NCI-H226 (cell line): ENCODE results near the gene SHISAL1.

Experiments used
- DNase-seq: peaks from one replicate; pipeline ENCODE4 v3.0.0-alpha.2; 2015

SHISAL1 gene

GRCh38 chr22:44341431-44342346 is 28.9 kb upstream of the SHISAL1 start:
- no peak for DNase-seq

DNA sequence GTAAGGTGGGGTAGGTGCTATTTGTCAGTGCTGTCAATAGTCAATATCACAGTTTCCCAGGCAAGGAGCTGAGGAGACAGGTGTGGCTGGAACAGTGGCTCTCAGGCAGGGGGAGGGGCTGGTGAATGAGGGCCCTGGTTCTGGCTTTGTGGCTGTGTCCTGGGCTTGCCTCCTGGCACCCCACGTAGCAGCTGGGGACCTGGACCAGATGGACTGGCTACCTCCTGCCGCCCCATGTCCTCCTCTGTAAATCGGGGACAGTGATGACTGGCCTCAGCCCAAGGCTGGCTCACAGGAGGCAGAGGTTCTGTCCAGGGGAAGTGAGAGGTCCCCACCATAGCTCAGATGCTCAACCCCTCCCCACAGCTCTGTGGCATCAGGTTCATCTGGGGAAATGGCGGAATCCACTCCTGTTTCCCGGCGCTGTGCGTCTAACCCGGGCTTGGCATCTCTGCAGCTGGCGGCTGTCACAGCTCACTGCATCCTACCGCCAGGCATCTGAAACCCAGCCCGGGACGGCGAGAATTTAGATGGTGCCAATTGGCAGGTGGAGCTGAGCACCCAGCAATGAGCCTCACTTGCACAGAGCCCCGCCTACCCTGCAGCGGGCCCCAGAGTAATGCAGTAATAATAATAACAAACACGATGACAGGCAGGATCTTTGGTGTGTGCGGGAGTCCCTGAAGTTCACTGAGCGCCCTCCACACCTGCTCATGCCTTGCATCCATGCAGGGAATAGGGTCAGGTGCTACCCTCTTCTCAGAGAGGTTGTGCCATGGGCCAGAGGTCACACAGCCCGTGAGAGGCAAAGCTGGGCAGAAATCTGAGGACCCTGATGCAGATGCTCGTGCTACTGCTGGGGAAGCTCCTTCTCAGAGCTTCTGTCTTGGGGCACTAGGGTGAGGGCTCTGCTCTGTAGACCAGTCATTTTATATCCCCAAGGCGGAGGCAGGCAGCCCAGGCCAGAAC is 27.8 kb upstream of the SHISAL1 start:
- no peak for DNase-seq

GRCh38 chr22:44338906-44339305 is 26.2 kb upstream of the SHISAL1 start:
- DNase-seq, result no peak

- DNase-seq, result no peak
These were observed 25.5 kb upstream of the SHISAL1 start for GRCh38 chr22:44338177-44338810.

- DNase-seq, result peak; percentile 72
These were observed 24.9 kb upstream of the SHISAL1 start for GRCh38 chr22:44337678-44338004.

DNA sequence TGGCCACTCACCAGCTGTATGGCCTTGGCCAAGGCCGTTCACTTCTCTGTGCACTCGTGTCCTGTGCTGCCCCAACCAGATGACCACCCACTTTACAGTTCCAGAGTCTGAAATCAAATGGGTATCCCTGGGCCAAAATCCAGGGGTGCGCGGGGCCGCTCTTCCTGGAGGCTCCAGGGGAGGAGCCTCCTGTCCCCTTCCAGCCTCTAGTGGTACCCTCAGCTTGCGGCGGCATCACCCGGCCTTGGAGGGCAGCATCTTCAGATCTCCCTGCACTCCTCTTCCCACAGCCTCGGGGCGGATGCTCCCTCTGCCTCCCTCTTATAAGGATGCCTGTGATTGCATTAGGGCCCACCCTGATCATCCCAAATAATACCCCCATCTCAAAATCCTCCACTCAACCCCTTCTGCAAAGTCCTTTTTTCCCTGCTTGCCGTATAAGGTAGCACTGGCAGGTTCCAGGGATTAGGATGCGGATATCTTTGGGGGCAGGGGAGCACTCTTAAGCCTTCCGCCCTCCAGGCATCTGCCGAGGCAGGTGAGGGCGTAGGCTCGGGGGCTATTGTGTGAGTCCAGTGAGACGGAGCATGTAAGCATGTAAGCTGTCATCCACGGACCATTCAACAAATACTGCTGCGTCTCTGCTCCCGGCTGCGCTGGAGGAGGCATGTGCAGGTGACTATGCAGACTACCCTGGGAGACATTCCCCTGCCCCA is 24.4 kb upstream of the SHISAL1 start:
- no peak for DNase-seq

DNA sequence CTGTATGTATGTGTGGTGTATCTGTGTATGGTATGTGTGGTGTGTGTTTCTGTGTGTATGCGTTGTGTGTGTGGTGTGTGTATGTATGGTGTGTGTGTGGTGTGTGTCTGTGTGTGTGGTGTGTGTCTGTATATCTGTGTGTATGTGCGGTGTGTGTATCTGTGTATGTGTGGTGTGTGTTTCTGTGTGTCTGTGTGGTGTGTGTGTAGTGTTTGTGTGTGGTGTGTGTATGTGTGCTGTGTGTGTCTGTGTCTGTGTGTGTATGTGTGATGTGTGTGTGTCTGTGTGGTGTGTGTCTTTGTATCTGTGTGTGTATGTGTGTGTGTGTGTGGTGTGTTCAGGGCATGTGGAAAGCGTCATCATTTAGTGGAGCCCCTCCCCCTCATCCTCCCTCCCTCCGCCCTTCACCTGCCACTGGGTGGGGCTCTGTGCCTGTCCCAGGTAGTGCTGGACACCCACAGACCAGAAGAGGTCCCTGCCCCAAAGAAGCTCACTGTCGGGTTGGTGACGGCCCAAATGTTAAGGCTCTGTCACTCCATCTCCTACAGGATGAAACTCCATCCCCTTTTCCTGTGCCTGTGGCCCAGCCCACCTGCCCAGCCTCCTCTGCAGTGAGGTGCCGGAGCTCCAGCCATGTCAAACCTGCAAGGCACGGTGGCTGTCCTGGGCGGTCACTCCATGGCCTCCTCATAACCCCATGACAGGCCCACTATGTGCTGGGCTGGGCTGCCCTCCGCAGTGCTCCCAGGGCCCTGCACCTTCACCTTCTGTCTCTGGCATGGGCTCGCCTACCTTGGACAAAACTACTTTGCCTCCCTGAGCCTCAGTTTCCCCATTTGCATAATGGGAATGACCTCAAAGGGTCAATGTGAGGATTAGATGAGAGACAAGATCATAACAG is 23.4 kb upstream of the SHISAL1 start:
- DNase-seq, result no peak

- DNase-seq, result no peak
These were observed 22.5 kb upstream of the SHISAL1 start for GRCh38 chr22:44335066-44335839.

GRCh38 chr22:44333847-44334635 is 21.3 kb upstream of the SHISAL1 start:
- DNase-seq, result no peak

DNA sequence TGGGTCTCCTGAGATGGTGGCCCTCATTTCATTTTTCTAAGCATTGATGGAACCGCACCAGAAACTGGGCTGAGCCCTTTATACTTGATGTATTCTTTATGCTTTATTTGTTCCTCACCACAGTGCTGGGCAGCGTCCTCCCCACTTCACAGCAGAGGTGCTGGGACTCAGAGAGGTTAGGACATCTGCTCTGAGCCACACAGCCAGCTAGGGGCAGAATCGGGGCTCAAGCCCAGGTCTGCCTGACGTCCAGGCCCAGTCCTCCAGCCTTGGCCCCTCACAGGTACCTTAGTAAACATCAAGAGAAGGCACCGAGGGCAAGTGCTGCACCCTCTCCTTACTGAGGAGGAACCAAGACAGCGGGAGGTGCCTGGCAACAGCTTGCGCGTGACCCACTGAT is 20.2 kb upstream of the SHISAL1 start:
- DNase-seq, result no peak

DNA sequence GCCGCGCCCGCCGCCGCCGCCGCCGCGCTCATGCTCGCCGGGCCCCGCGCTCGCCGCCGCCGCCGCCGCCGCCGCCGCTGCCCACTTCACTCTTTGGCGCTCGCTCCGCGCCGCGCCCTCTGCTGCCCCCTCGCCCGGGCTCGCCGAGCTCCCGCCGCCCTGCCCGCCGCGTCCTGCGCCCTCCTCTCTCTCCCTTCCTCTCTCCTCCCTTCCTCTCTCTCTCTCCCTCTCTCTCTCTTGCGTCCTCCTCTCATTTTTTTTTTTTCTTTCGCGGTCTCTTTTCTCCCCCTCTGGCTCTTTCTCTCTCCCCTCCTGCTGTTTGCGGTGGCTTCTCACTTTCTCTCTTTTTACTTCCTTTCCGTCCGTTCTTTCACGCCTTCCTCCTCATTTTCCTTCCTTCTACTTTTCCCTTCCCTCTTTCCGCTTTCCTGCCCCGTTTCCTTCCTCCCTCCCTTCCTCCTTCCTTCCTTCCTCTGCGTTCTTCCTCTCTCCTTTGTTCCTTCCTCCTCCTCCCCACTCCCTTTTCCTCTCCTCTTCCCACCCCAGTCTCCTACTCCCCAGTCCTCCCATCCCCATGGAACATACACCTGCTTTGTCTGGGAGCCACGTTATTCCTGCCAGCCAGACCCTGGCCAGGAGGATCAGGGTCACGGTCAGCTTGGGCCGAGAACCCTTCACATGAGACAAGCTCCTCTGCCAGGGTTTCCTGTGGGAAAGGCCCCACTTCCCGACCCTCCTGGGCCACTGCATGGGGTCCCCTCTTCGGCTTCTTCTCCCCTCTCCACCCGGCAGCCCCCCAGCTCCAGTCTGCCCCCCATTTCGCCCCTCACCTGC is 19.3 kb upstream of the SHISAL1 start:
- DNase-seq, result no peak

DNA sequence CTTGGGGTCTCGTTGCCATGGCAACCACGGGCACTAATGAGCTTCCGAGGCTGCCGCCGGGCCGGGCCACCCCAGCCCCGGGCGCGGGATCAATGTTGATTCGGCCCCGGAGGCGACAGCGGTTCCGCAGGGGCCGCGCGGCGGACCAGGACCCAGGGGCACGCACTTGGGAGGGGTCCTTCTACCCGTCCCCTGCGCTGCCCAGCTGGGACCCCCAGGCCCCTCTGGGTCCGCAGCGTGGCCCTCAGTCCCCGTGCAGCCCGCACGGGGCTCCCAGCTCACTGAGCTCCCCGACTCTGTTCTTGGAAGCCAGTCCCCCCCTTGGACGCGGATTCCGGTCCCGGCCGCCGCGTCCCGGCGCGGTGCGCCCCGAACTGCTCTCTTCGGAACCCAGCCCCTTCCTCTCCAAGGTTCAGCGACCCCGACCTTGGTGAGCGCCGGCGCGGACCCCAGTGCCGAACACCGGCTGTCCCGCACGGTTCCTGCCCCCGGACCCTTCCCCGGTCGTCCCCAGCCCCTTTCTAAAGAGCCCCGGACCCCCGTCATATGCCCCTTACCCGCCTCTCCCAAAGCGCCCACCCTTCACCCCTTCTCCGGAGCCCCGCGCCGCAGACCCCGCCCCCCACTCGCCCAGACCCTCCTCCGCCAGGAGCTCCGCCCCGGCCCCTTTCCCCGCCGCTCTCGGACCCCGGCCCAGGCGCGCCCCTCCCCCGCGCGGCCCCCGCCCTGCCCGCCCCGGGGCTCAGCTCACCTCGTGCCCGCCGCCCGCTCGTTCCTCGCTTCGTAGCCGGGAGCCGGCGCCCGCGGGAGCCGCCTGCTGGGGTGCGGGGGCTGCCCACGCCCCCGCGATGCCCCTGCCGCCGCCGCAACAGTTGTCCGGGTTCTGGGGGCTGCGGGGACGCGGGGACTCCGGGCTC is 18.3 kb upstream of the SHISAL1 start:
- DNase-seq, result no peak

DNA sequence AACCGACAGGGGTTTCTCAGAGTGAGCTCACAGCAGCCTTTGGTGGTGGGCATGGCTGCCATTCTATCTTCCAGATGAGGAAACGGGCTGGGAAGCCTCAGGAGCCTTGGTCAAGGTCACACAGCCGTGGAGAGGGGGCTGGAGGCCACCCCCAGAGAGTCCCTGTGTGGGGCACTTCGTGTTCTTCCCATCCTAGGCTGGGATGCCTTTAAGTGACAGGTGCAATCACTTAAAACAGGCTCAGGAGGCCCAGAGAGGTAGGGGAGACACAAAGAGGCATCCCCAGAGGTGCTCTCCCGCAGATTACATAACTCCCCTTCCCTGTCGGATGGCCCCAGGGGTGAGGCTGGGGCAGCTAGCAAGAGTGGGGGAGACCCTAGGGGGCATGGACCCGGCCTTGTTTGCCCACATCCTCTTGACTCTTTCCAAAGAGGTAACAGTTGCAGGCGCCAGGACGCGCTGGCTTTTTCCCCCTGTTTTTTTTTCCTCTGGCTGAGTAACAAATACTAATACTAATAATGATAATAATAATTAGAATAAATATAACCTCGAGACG is 17.5 kb upstream of the SHISAL1 start:
- DNase-seq, result no peak

- DNase-seq, result no peak
These were observed 16.5 kb upstream of the SHISAL1 start for GRCh38 chr22:44329179-44329796.

- no peak for DNase-seq
These were observed 16.0 kb upstream of the SHISAL1 start for GRCh38 chr22:44328762-44329161.

DNA sequence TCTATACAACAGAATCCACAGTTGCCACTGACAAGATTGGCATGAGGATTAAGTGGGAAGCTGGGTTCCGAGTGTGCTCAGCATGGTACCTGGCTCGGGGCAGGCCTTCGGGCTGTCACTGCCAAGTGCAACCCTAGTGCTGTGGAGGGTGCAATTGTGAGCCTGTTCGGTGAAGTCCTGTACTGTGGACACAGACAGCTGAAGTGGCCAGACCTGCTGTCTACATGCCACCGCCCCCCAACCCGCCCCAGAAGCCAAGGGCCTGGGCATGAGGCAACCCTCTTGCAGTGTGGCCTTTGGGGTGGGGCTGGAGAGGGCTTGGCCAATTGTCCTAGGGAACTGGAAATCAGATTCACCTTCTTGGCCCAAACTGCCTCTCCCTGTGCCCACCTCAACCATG is 15.6 kb upstream of the SHISAL1 start:
- DNase-seq, result no peak

DNA sequence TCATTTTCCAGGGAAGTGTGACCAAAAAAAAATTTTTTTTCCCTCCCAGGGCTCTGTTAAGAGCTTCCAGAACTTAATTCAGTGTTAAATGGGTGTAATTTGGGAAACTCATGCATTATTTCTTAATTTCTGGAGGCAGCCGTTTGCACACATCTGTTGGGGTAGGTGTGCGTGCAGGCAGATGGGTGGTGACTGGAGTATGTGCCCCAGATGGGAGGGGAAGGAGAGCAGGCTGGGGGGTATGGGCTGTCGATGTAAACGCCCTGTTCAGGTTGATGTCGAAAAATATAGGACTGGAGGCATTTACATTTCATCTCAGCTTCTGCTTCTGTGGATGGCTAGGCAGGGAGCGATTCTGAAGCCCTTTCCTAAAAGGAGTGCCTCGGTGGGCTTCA is 13.7 kb upstream of the SHISAL1 start:
- no peak for DNase-seq
